GM23338 (cell line): ENCODE measurements around the gene RAB3GAP1. TPM values are rescaled to one million over a fixed set of nuclear protein-coding genes. Genes with fewer than 3 reads are reported as not detected.

Experiments used
- ATAC-seq: fragments of 200-7000 bp; cut with Tn5 transposase; 3 replicates; pipeline ENCODE4 v1.9.1; 2020
- DNase-seq: peaks from one replicate; pipeline ENCODE4 v3.0.0-alpha.2; 2015; ENCODE audit warnings: low spot score
- H2AFZ ChIP-seq: fragments of 200-600 bp; sonication (generic); 2 replicates; pipeline ENCODE4 v1.8.0; 2016; ENCODE audit warnings: antibody characterized with exemption, mild to moderate bottlenecking, moderate library complexity
- H3F3A ChIP-seq: fragments of 200-600 bp; sonication (generic); replicated peaks from 2 replicates; pipeline ENCODE4 v1.8.0; 2017; ENCODE audit warnings: antibody characterized with exemption, mixed run types, low read depth
- H3K27ac ChIP-seq: fragments of 200-600 bp; sonication (generic); 2 replicates; pipeline ENCODE4 v1.6.1; 2016; ENCODE audit warnings: low read depth
- H3K27me3 ChIP-seq: fragments of 200-600 bp; sonication (generic); 2 replicates; pipeline ENCODE4 v1.8.0; 2016; ENCODE audit warnings: mild to moderate bottlenecking, mixed run types, moderate library complexity; ENCODE audit not compliant: insufficient read depth
- H3K36me3 ChIP-seq: fragments of 200-600 bp; sonication (generic); 2 replicates; pipeline ENCODE4 v1.8.0; 2016; ENCODE audit warnings: mild to moderate bottlenecking; ENCODE audit not compliant: insufficient read depth
- H3K4me1 ChIP-seq: fragments of 200-600 bp; sonication (generic); 2 replicates; pipeline ENCODE4 v1.8.0; 2016; ENCODE audit warnings: mild to moderate bottlenecking, moderate library complexity; ENCODE audit not compliant: insufficient read depth
- H3K4me2 ChIP-seq: fragments of 200-600 bp; sonication (generic); 2 replicates; pipeline ENCODE4 v1.7.1; 2017; ENCODE audit warnings: mixed run types
- H3K4me3 ChIP-seq: fragments of 200-600 bp; sonication (generic); 2 replicates; pipeline ENCODE4 v1.6.1; 2016; ENCODE audit warnings: mixed run types
- H3K79me2 ChIP-seq: fragments of 200-600 bp; sonication (generic); replicated peaks from 2 replicates; pipeline ENCODE4 v1.8.0; 2017; ENCODE audit warnings: mild to moderate bottlenecking; ENCODE audit not compliant: insufficient read depth
- H3K9me2 ChIP-seq: fragments of 200-600 bp; sonication (generic); 2 replicates; pipeline ENCODE4 v1.8.0; 2017; ENCODE audit not compliant: insufficient read depth
- H4K20me1 ChIP-seq: fragments of 200-600 bp; sonication (generic); replicated peaks from 2 replicates; pipeline ENCODE4 v1.8.0; 2017; ENCODE audit warnings: mild to moderate bottlenecking; ENCODE audit not compliant: insufficient read depth
- H3K27ac Mint-ChIP-seq: 2 replicates; pipeline ENCODE4 v1.8.0; 2020; ENCODE audit warnings: inconsistent platforms, mild to moderate bottlenecking, moderate library complexity, mixed read lengths
- H3K27me3 Mint-ChIP-seq: 3 replicates; pipeline ENCODE4 v1.8.0; 2022; ENCODE audit warnings: low read depth, mild to moderate bottlenecking, moderate library complexity, mixed read lengths, inconsistent platforms; ENCODE audit not compliant: insufficient read depth, poor library complexity
- H3K36me3 Mint-ChIP-seq: 3 replicates; pipeline ENCODE4 v1.8.0; 2021; ENCODE audit warnings: low read depth, mild to moderate bottlenecking, inconsistent platforms, moderate library complexity, mixed read lengths
- H3K4me1 Mint-ChIP-seq: 3 replicates; pipeline ENCODE4 v1.8.0; 2020; ENCODE audit warnings: mild to moderate bottlenecking, inconsistent platforms, mixed read lengths
- H3K4me3 Mint-ChIP-seq: 3 replicates; pipeline ENCODE4 v1.8.0; 2021; ENCODE audit warnings: moderate library complexity, mild to moderate bottlenecking, inconsistent platforms, mixed read lengths
- H3K9me3 Mint-ChIP-seq: 3 replicates; pipeline ENCODE4 v1.8.0; 2020; ENCODE audit warnings: moderate library complexity, mild to moderate bottlenecking, inconsistent platforms, mixed read lengths
- CREB1 ChIP-seq: fragments of 250-450 bp; sonication (Bioruptor Pico); IDR thresholded peaks from 2 replicates; pipeline ENCODE4 v1.5.0; 2020; ENCODE audit warnings: low read depth, mild to moderate bottlenecking, moderate library complexity
- EZH2 ChIP-seq: fragments of 200-600 bp; sonication (generic); IDR thresholded peaks from one replicate; pipeline ENCODE4 v1.8.0; 2017; ENCODE audit warnings: antibody characterized with exemption, mild to moderate bottlenecking, low read depth; ENCODE audit not compliant: unreplicated experiment
- EZH2phosphoT487 ChIP-seq: fragments of 200-600 bp; sonication (generic); IDR thresholded peaks from one replicate; pipeline ENCODE4 v1.8.1; 2018; ENCODE audit warnings: antibody characterized with exemption; ENCODE audit not compliant: unreplicated experiment
- JUNB ChIP-seq: IDR thresholded peaks from one replicate; pipeline ENCODE4 v1.6.1; 2016; ENCODE audit warnings: antibody characterized with exemption; ENCODE audit not compliant: unreplicated experiment
- NANOG ChIP-seq: IDR thresholded peaks from 2 replicates; pipeline ENCODE4 v1.6.1; 2016; ENCODE audit warnings: antibody characterized with exemption, borderline replicate concordance
- POLR2AphosphoS5 ChIP-seq: IDR thresholded peaks from 2 replicates; pipeline ENCODE4 v1.6.1; 2016; ENCODE audit warnings: antibody characterized with exemption, low read depth
- STAT1 ChIP-seq: IDR thresholded peaks from one replicate; pipeline ENCODE4 v1.6.1; 2016; ENCODE audit warnings: antibody characterized with exemption; ENCODE audit not compliant: unreplicated experiment
- ZNF114 ChIP-seq: fragments of 250-450 bp; sonication (Bioruptor Pico); IDR thresholded peaks from 2 replicates; pipeline ENCODE4 v1.5.0; 2020; ENCODE audit warnings: mild to moderate bottlenecking, moderate library complexity
- ZNF331 ChIP-seq: fragments of 250-450 bp; sonication (Bioruptor Pico); IDR thresholded peaks from 2 replicates; pipeline ENCODE4 v1.5.0; 2020; ENCODE audit warnings: low read depth, mild to moderate bottlenecking, moderate library complexity
- polyA plus RNA-seq: library from polyadenylated mRNA; unstranded; fragments of >200 nt; fragmentation: Nextera tagmentation; extraction: Ambion mirVana; gene quantifications from 2 replicates; pipeline ENCODE4 v1.2.1, GENCODE V29; 2016
- total RNA-seq: library from RNA; depleted of rRNA; stranded (reverse); fragments of >200 nt; shearing (Covaris generic); gene quantifications from 2 replicates; pipeline ENCODE4 v1.2.3, GENCODE V29; 2014
- TF ChIP-seq, protein P1 (sequence below), 2 experiments: fragments of 200-600 bp in 1 of 2; sonication (generic) in 1 of 2; conservative IDR thresholded peaks; 2 replicates each; pipeline versions ENCODE4 v1.5.1 to v1.6.1; 2016 to 2017; ENCODE audit warnings: antibody characterized with exemption in 2 of 2, low read depth in 2 of 2, mild to moderate bottlenecking in 2 of 2, moderate library complexity in 1 of 2
- TF ChIP-seq, protein P2 (sequence below): fragments of 250-450 bp; sonication (Bioruptor Pico); IDR thresholded peaks from 2 replicates; pipeline ENCODE4 v1.5.0; 2020; ENCODE audit warnings: mild to moderate bottlenecking, moderate library complexity
- TF ChIP-seq, protein P3 (sequence below): IDR thresholded peaks from 2 replicates; pipeline ENCODE4 v1.6.1; 2016; ENCODE audit warnings: antibody characterized with exemption
- TF ChIP-seq, protein P4 (sequence below): IDR thresholded peaks from one replicate; pipeline ENCODE4 v1.6.1; 2018; ENCODE audit warnings: antibody characterized with exemption; ENCODE audit not compliant: unreplicated experiment

The RAB3GAP1 gene
- total and polyA plus RNA-seq, 2 experiments from 2014 or later: 22.5 to 40.4 TPM

DNA sequence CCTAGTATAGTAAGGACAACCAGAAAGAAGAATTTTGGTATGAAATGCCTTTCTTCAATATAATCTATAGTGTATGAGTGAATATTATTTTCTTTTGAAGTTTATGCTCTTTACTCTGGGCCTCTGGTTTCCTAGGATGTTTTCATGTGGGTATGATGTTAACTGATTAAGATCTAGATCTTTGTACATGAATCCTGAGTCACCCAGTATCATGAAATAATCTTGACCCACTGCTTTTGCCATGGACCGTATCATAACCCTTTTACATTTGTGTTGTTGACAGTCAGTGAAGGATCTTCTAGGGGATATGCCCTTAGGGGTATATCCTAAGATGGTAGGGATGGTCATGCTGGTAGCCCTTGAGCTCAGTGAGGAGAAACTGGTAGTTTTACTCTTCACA lies 100.3 kb downstream of the RAB3GAP1 start:
- Histone ChIP-seq H3K27ac (no peak overlapping the region), H3K9me2 (no peaks in the 10 kb centered on the region), H3K36me3 (peaks cover 15% of the 10 kb centered on the region), H3K79me2 (no peaks in the 10 kb centered on the region), H4K20me1 (no peaks in the 10 kb centered on the region), H3K4me3 (no peak overlapping the region), H3K4me1 (no peaks in the 10 kb centered on the region), H2AFZ (no peak overlapping the region), H3K27me3 (no peaks in the 10 kb centered on the region), H3F3A (no peaks in the 10 kb centered on the region), H3K4me2 (no peak overlapping the region)
- Mint-ChIP-seq H3K27me3 (no peaks in the 10 kb centered on the region), H3K27ac (no peak overlapping the region), H3K4me1 (no peaks in the 10 kb centered on the region; the same call in 2 of the 3 replicates), H3K9me3 (no peaks in the 10 kb centered on the region), H3K4me3 (no peak overlapping the region), H3K36me3 (peaks cover 28% of the 10 kb centered on the region)
- ATAC-seq: no peak
- TF ChIP-seq, protein P1, sequence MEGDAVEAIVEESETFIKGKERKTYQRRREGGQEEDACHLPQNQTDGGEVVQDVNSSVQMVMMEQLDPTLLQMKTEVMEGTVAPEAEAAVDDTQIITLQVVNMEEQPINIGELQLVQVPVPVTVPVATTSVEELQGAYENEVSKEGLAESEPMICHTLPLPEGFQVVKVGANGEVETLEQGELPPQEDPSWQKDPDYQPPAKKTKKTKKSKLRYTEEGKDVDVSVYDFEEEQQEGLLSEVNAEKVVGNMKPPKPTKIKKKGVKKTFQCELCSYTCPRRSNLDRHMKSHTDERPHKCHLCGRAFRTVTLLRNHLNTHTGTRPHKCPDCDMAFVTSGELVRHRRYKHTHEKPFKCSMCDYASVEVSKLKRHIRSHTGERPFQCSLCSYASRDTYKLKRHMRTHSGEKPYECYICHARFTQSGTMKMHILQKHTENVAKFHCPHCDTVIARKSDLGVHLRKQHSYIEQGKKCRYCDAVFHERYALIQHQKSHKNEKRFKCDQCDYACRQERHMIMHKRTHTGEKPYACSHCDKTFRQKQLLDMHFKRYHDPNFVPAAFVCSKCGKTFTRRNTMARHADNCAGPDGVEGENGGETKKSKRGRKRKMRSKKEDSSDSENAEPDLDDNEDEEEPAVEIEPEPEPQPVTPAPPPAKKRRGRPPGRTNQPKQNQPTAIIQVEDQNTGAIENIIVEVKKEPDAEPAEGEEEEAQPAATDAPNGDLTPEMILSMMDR (conservative IDR thresholded peaks at IDR 0.05; ENCODE audit: low read depth in 2 of 2): no peak
- TF ChIP-seq NANOG (no peak), ZNF331 (no peak), POLR2AphosphoS5 (no peak), EZH2phosphoT487 (no peak), ZNF114 (no peak), JUNB (no peak), STAT1 (no peak), EZH2 (no peak), CREB1 (CRISPR knock-in tag) (no peak)
- TF ChIP-seq, protein P2, sequence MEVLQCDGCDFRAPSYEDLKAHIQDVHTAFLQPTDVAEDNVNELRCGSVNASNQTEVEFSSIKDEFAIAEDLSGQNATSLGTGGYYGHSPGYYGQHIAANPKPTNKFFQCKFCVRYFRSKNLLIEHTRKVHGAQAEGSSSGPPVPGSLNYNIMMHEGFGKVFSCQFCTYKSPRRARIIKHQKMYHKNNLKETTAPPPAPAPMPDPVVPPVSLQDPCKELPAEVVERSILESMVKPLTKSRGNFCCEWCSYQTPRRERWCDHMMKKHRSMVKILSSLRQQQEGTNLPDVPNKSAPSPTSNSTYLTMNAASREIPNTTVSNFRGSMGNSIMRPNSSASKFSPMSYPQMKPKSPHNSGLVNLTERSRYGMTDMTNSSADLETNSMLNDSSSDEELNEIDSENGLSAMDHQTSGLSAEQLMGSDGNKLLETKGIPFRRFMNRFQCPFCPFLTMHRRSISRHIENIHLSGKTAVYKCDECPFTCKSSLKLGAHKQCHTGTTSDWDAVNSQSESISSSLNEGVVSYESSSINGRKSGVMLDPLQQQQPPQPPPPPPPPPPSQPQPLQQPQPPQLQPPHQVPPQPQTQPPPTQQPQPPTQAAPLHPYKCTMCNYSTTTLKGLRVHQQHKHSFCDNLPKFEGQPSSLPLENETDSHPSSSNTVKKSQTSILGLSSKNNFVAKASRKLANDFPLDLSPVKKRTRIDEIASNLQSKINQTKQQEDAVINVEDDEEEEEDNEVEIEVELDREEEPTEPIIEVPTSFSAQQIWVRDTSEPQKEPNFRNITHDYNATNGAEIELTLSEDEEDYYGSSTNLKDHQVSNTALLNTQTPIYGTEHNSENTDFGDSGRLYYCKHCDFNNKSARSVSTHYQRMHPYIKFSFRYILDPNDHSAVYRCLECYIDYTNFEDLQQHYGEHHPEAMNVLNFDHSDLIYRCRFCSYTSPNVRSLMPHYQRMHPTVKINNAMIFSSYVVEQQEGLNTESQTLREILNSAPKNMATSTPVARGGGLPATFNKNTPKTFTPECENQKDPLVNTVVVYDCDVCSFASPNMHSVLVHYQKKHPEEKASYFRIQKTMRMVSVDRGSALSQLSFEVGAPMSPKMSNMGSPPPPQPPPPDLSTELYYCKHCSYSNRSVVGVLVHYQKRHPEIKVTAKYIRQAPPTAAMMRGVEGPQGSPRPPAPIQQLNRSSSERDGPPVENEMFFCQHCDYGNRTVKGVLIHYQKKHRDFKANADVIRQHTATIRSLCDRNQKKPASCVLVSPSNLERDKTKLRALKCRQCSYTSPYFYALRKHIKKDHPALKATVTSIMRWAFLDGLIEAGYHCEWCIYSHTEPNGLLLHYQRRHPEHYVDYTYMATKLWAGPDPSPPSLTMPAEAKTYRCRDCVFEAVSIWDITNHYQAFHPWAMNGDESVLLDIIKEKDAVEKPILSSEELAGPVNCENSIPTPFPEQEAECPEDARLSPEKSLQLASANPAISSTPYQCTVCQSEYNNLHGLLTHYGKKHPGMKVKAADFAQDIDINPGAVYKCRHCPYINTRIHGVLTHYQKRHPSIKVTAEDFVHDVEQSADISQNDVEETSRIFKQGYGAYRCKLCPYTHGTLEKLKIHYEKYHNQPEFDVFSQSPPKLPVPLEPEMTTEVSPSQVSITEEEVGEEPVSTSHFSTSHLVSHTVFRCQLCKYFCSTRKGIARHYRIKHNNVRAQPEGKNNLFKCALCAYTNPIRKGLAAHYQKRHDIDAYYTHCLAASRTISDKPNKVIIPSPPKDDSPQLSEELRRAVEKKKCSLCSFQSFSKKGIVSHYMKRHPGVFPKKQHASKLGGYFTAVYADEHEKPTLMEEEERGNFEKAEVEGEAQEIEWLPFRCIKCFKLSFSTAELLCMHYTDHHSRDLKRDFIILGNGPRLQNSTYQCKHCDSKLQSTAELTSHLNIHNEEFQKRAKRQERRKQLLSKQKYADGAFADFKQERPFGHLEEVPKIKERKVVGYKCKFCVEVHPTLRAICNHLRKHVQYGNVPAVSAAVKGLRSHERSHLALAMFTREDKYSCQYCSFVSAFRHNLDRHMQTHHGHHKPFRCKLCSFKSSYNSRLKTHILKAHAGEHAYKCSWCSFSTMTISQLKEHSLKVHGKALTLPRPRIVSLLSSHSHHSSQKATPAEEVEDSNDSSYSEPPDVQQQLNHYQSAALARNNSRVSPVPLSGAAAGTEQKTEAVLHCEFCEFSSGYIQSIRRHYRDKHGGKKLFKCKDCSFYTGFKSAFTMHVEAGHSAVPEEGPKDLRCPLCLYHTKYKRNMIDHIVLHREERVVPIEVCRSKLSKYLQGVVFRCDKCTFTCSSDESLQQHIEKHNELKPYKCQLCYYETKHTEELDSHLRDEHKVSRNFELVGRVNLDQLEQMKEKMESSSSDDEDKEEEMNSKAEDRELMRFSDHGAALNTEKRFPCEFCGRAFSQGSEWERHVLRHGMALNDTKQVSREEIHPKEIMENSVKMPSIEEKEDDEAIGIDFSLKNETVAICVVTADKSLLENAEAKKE: no peak
- TF ChIP-seq, protein P3, sequence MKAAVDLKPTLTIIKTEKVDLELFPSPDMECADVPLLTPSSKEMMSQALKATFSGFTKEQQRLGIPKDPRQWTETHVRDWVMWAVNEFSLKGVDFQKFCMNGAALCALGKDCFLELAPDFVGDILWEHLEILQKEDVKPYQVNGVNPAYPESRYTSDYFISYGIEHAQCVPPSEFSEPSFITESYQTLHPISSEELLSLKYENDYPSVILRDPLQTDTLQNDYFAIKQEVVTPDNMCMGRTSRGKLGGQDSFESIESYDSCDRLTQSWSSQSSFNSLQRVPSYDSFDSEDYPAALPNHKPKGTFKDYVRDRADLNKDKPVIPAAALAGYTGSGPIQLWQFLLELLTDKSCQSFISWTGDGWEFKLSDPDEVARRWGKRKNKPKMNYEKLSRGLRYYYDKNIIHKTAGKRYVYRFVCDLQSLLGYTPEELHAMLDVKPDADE: no peak
- TF ChIP-seq, protein P4, sequence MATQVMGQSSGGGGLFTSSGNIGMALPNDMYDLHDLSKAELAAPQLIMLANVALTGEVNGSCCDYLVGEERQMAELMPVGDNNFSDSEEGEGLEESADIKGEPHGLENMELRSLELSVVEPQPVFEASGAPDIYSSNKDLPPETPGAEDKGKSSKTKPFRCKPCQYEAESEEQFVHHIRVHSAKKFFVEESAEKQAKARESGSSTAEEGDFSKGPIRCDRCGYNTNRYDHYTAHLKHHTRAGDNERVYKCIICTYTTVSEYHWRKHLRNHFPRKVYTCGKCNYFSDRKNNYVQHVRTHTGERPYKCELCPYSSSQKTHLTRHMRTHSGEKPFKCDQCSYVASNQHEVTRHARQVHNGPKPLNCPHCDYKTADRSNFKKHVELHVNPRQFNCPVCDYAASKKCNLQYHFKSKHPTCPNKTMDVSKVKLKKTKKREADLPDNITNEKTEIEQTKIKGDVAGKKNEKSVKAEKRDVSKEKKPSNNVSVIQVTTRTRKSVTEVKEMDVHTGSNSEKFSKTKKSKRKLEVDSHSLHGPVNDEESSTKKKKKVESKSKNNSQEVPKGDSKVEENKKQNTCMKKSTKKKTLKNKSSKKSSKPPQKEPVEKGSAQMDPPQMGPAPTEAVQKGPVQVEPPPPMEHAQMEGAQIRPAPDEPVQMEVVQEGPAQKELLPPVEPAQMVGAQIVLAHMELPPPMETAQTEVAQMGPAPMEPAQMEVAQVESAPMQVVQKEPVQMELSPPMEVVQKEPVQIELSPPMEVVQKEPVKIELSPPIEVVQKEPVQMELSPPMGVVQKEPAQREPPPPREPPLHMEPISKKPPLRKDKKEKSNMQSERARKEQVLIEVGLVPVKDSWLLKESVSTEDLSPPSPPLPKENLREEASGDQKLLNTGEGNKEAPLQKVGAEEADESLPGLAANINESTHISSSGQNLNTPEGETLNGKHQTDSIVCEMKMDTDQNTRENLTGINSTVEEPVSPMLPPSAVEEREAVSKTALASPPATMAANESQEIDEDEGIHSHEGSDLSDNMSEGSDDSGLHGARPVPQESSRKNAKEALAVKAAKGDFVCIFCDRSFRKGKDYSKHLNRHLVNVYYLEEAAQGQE: no peak
- DNase-seq: no peak
